ENCODE data around the gene CCDC91. TPM values are rescaled to one million over a fixed set of nuclear protein-coding genes. Genes with fewer than 3 reads are reported as not detected.

Gene CCDC91
- total RNA-seq, 1 donor from 2014 or later = 23.2 TPM

DNA sequence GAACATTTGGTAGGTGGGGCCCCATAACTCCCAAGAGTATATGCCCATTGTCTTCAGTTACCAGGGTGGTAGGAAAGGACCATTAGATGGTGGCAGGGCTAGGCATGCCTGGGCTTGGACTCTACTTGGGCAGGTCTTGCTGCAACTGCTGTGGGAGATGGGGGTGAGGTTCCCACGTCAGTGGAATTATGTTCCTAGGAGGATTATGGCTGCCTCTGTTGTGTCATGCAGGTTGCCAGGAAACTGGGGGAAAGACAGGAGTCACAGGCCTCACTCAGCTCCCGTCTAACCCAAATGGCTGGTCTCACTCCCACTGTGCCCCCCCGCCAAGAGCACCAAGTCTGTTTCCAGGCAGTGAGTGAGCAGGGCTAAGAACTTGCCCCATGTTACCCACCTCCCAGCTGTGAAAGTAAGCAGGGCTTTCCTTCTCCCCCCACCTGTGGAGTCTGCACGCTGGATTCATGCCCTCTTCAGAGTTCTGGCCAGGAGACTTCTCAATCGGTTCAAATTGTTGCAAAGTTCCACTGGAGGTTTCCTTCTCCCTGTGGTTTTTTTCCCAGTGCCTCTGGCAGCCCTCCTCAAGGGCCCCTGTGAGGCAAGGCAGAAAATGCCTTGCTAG, 337.5 kb downstream of the CCDC91 start:
- H3K27ac Mint-ChIP-seq = no peak overlapping the region
- no peaks in the 10 kb centered on the region for H3K9me3 Mint-ChIP-seq
- H3K4me3 Mint-ChIP-seq = no peak overlapping the region
- TF ChIP-seq, protein P1, sequence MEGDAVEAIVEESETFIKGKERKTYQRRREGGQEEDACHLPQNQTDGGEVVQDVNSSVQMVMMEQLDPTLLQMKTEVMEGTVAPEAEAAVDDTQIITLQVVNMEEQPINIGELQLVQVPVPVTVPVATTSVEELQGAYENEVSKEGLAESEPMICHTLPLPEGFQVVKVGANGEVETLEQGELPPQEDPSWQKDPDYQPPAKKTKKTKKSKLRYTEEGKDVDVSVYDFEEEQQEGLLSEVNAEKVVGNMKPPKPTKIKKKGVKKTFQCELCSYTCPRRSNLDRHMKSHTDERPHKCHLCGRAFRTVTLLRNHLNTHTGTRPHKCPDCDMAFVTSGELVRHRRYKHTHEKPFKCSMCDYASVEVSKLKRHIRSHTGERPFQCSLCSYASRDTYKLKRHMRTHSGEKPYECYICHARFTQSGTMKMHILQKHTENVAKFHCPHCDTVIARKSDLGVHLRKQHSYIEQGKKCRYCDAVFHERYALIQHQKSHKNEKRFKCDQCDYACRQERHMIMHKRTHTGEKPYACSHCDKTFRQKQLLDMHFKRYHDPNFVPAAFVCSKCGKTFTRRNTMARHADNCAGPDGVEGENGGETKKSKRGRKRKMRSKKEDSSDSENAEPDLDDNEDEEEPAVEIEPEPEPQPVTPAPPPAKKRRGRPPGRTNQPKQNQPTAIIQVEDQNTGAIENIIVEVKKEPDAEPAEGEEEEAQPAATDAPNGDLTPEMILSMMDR (conservative IDR thresholded peaks at IDR 0.05) = no peak
- DNase-seq (ENCODE audit: extremely low spot score, unreplicated experiment) = no peak
- peaks cover 38% of the 10 kb centered on the region for H3K36me3 Mint-ChIP-seq
- H3K27me3 Mint-ChIP-seq = no peaks in the 10 kb centered on the region
- no peaks in the 10 kb centered on the region for H3K4me1 Mint-ChIP-seq (ENCODE audit: unreplicated experiment)

DNA sequence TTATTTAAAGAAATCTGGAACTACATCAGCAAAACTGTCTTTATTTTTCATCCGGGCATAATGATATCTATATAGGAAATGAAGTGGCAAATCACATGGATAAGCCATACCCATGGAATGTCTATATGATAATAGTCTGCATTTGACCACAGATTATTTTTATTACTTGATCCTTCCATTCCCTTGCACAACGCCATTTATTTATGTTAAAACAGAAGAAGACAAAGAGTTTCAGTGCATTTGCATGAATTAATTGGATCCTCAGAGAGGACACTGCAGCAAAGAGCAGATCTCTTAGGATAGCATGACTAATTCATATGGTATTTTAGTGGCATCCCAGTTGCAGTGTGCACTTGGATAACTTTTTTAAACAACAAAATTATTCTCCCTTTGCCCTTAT, 345.0 kb downstream of the CCDC91 start:
- Mint-ChIP-seq H3K4me1 (ENCODE audit: unreplicated experiment) (no peaks in the 10 kb centered on the region), H3K4me3 (no peak overlapping the region), H3K27ac (no peak overlapping the region), H3K27me3 (no peaks in the 10 kb centered on the region), H3K9me3 (no peaks in the 10 kb centered on the region), H3K36me3 (peaks cover 7% of the 10 kb centered on the region)
- DNase-seq (ENCODE audit: extremely low spot score, unreplicated experiment) = no peak
- TF ChIP-seq, protein P1 (conservative IDR thresholded peaks at IDR 0.05) = no peak

- H3K36me3 Mint-ChIP-seq = peaks cover 11% of the 10 kb centered on the region
- H3K27me3 Mint-ChIP-seq = no peaks in the 10 kb centered on the region
- no peaks in the 10 kb centered on the region for H3K4me1 Mint-ChIP-seq (ENCODE audit: unreplicated experiment)
- no peaks in the 10 kb centered on the region for H3K9me3 Mint-ChIP-seq
- H3K4me3 Mint-ChIP-seq = no peak overlapping the region
- no peak for DNase-seq (ENCODE audit: extremely low spot score, unreplicated experiment)
- H3K27ac Mint-ChIP-seq = no peak overlapping the region
- TF ChIP-seq, protein P1 (conservative IDR thresholded peaks at IDR 0.05) = no peak
Observed at GRCh38 chr12:28536088-28536487, 345.8 kb downstream of the CCDC91 start.

GRCh38 chr12:28537474-28537873, 347.2 kb downstream of the CCDC91 start:
- no peaks in the 10 kb centered on the region for H3K4me1 Mint-ChIP-seq (ENCODE audit: unreplicated experiment)
- TF ChIP-seq, protein P1 (conservative IDR thresholded peaks at IDR 0.05) = no peak
- no peaks in the 10 kb centered on the region for H3K9me3 Mint-ChIP-seq
- H3K27ac Mint-ChIP-seq = no peak overlapping the region
- peaks cover 7% of the 10 kb centered on the region for H3K36me3 Mint-ChIP-seq
- H3K27me3 Mint-ChIP-seq = no peaks in the 10 kb centered on the region
- DNase-seq (ENCODE audit: extremely low spot score, unreplicated experiment) = no peak
- H3K4me3 Mint-ChIP-seq = no peak overlapping the region

GRCh38 chr12:28539691-28540323, 349.6 kb downstream of the CCDC91 start:
- H3K27me3 Mint-ChIP-seq = no peaks in the 10 kb centered on the region
- no peaks in the 10 kb centered on the region for H3K4me1 Mint-ChIP-seq (ENCODE audit: unreplicated experiment)
- no peak overlapping the region for H3K4me3 Mint-ChIP-seq
- H3K9me3 Mint-ChIP-seq = no peaks in the 10 kb centered on the region
- no peak overlapping the region for H3K27ac Mint-ChIP-seq
- peaks cover 11% of the 10 kb centered on the region for H3K36me3 Mint-ChIP-seq
- no peak for DNase-seq (ENCODE audit: extremely low spot score, unreplicated experiment)
- TF ChIP-seq, protein P1 (conservative IDR thresholded peaks at IDR 0.05) = no peak

Data from type B pancreatic cell (in vitro differentiated cells).